MV-4-11 (cell line): Measurements from ENCODE around the gene SIPA1.
A peak's percentile ranks its signal among the peaks of the same experiment; 100 is the strongest.

ENCODE experiments used
- DNase-seq: peaks from one replicate; lab custom pipeline; 2025; lab: John Stamatoyannopoulos, UW

Gene SIPA1

GRCh38 chr11:65637794-65638419 lies at the start of gene SIPA1:
SIPA1 (plus strand) TSS chr11:65638101; CDS start chr11:65640922, 2,821 bp downstream.
- peak; percentile 73 for DNase-seq

GRCh38 chr11:65588199-65589054 lies 49.5 kb upstream of the SIPA1 start:
- DNase-seq: peak; percentile 88

GRCh38 chr11:65589444-65590239 lies 48.3 kb upstream of the SIPA1 start:
- DNase-seq: no peak

- DNase-seq: no peak
Measured at GRCh38 chr11:65590240-65590738, 47.6 kb upstream of the SIPA1 start.

GRCh38 chr11:65591939-65592857 lies 45.7 kb upstream of the SIPA1 start:
- no peak for DNase-seq

GRCh38 chr11:65592858-65593517 lies 44.9 kb upstream of the SIPA1 start:
- DNase-seq: no peak

GRCh38 chr11:65593518-65594414 lies 44.1 kb upstream of the SIPA1 start:
- peak; percentile 30 for DNase-seq

GRCh38 chr11:65595131-65595530 lies 42.8 kb upstream of the SIPA1 start:
- no peak for DNase-seq

- no peak for DNase-seq
Measured at GRCh38 chr11:65595543-65596281, 42.2 kb upstream of the SIPA1 start, which contains the start of gene KCNK7. KCNK7 (minus strand) TSS chr11:65595800; CDS start chr11:65595772, 28 bp downstream.

GRCh38 chr11:65596520-65596919 lies 41.4 kb upstream of the SIPA1 start:
- DNase-seq: no peak

- DNase-seq: no peak
Measured at GRCh38 chr11:65598258-65598699, 39.6 kb upstream of the SIPA1 start.

- DNase-seq: no peak
Measured at GRCh38 chr11:65599216-65599954, 38.5 kb upstream of the SIPA1 start.

- no peak for DNase-seq
Measured at GRCh38 chr11:65599955-65600246, 38.0 kb upstream of the SIPA1 start.

- DNase-seq: no peak
Measured at GRCh38 chr11:65604258-65604657, 33.6 kb upstream of the SIPA1 start.

- no peak for DNase-seq
Measured at GRCh38 chr11:65606876-65607613, 30.9 kb upstream of the SIPA1 start.

- no peak for DNase-seq
Measured at GRCh38 chr11:65607614-65608426, 30.1 kb upstream of the SIPA1 start.

- no peak for DNase-seq
Measured at GRCh38 chr11:65609229-65609628, 28.7 kb upstream of the SIPA1 start.
